HFFc6 (cell line): Measurements from ENCODE around the gene SIK1. TPM values are rescaled to one million over a fixed set of nuclear protein-coding genes. Genes with fewer than 3 reads are reported as not detected.

Source experiments
- DNase-seq: peaks from one replicate; pipeline ENCODE4 v3.0.0-alpha.2; 2018
- H3K27ac Mint-ChIP-seq: 2 replicates; pipeline ENCODE4 v1.8.0; 2020; ENCODE audit warnings: mild to moderate bottlenecking, mixed read lengths
- H3K27me3 Mint-ChIP-seq: 2 replicates; pipeline ENCODE4 v1.8.0; 2021; ENCODE audit warnings: mild to moderate bottlenecking, moderate library complexity, mixed read lengths; ENCODE audit not compliant: insufficient read depth
- H3K36me3 Mint-ChIP-seq: 2 replicates; pipeline ENCODE4 v1.8.0; 2021; ENCODE audit warnings: low read depth, mixed read lengths
- H3K4me1 Mint-ChIP-seq: 2 replicates; pipeline ENCODE4 v1.8.0; 2020; ENCODE audit warnings: low read depth, mixed read lengths
- H3K4me3 Mint-ChIP-seq: 2 replicates; pipeline ENCODE4 v1.8.0; 2020; ENCODE audit warnings: mild to moderate bottlenecking, moderate library complexity, mixed read lengths
- H3K9me3 Mint-ChIP-seq: 2 replicates; pipeline ENCODE4 v1.8.0; 2020; ENCODE audit warnings: mild to moderate bottlenecking, mixed read lengths
- total RNA-seq, 6 experiments: library from RNA; stranded (reverse); fragmentation: NEBNext Ultra II Directional; extraction: Animal tissue kit (Norgen Biotek cat#: 25700); gene quantifications; 2 replicates in 1 of 6; 3 replicates in 5 of 6; pipeline ENCODE4 v1.2.3, GENCODE V29; 2021
- TF ChIP-seq, protein P1 (sequence below): fragments of 200-600 bp; sonication (generic); IDR thresholded peaks from 2 replicates; pipeline ENCODE4 v1.5.0; 2021; ENCODE audit warnings: antibody characterized with exemption, mild to moderate bottlenecking

The SIK1 gene
- total RNA-seq, 6 experiments from 2014 or later, result 3.9 to 5.5 (median 4.7) TPM

DNA sequence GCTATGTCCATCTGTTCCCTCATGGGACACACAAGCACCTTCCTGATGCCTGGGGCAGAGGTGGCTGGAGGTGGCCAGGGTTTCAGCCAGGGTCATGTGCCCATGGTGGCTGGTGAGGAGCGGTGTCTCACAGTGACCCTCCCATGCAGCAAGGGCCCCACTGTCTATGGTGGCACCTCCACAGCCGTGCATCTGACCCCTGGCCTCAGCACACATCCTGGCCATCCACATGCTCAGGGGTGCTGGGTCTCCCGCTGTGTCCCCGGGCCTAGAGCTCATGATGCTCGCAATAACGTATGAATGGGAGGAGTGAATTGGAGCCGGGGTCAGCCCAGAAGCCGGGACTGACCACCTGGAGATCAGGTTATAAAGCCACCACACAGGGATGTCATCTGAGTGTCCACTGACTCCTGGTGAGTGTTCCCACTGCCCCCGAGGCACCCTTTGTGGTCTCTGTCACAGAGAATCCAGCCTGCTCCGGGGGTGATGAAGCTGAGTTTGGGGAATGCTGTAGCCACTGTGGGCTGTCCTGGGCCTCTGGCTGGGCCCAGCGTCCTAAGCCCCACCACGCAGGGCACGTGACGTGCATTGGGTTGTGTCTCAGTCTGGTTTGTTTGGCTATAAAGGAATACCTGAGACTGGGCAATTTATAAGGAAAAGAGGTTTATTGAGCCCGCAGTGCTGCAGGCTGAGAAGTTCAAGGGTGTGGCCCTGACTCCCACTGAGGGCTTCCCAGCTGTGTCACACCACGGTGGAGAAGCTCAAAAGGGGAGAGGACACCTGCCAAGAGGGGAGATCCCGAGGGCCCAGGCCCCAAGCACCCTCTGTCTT lies 51.7 kb downstream of the SIK1 start:
- H3K27me3 Mint-ChIP-seq, result no peaks in the 10 kb centered on the region
- no peak overlapping the region for H3K27ac Mint-ChIP-seq
- peaks cover 7% of the 10 kb centered on the region for H3K4me1 Mint-ChIP-seq
- no peak for DNase-seq
- H3K9me3 Mint-ChIP-seq, result no peaks in the 10 kb centered on the region
- no peaks in the 10 kb centered on the region for H3K36me3 Mint-ChIP-seq
- H3K4me3 Mint-ChIP-seq, result no peak overlapping the region
- TF ChIP-seq, protein P1, sequence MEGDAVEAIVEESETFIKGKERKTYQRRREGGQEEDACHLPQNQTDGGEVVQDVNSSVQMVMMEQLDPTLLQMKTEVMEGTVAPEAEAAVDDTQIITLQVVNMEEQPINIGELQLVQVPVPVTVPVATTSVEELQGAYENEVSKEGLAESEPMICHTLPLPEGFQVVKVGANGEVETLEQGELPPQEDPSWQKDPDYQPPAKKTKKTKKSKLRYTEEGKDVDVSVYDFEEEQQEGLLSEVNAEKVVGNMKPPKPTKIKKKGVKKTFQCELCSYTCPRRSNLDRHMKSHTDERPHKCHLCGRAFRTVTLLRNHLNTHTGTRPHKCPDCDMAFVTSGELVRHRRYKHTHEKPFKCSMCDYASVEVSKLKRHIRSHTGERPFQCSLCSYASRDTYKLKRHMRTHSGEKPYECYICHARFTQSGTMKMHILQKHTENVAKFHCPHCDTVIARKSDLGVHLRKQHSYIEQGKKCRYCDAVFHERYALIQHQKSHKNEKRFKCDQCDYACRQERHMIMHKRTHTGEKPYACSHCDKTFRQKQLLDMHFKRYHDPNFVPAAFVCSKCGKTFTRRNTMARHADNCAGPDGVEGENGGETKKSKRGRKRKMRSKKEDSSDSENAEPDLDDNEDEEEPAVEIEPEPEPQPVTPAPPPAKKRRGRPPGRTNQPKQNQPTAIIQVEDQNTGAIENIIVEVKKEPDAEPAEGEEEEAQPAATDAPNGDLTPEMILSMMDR, result no peak

DNA sequence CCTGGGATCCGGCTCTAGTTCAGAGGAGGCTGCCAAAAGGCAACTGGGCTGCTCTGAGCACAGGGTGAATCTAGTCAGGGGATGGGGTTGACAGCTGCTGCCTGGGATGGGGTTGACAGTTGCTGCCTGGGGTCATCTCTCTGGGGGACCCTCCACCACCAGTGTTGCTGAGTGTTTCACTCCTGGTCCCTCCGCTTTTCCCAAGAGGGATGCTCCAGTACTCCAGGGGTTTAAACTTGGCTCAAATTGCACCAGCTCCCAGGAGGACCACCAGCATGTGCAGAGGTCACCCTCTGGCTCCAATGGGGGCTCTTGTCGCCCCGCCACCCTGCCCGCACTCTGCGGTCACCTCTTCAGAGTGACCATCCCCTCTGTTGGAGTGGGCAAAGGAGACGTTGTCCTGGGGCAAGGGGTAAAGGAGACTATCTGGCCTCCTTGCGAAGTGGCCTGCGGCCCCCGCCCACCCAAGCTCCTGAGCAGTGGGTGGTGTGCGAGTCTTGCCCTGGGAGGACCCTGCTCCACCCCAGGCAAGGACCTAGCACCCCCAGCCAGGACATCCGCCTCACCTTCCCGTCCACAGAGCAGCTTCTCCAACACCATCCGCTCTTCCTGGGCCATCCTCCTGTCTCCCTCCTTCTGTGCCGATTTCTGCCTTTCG lies 52.6 kb downstream of the SIK1 start:
- Mint-ChIP-seq H3K27ac (no peak overlapping the region), H3K4me3 (no peak overlapping the region), H3K4me1 (peaks cover 14% of the 10 kb centered on the region), H3K9me3 (no peaks in the 10 kb centered on the region), H3K36me3 (no peaks in the 10 kb centered on the region), H3K27me3 (no peaks in the 10 kb centered on the region)
- TF ChIP-seq, protein P1, result no peak
- DNase-seq, result no peak

DNA sequence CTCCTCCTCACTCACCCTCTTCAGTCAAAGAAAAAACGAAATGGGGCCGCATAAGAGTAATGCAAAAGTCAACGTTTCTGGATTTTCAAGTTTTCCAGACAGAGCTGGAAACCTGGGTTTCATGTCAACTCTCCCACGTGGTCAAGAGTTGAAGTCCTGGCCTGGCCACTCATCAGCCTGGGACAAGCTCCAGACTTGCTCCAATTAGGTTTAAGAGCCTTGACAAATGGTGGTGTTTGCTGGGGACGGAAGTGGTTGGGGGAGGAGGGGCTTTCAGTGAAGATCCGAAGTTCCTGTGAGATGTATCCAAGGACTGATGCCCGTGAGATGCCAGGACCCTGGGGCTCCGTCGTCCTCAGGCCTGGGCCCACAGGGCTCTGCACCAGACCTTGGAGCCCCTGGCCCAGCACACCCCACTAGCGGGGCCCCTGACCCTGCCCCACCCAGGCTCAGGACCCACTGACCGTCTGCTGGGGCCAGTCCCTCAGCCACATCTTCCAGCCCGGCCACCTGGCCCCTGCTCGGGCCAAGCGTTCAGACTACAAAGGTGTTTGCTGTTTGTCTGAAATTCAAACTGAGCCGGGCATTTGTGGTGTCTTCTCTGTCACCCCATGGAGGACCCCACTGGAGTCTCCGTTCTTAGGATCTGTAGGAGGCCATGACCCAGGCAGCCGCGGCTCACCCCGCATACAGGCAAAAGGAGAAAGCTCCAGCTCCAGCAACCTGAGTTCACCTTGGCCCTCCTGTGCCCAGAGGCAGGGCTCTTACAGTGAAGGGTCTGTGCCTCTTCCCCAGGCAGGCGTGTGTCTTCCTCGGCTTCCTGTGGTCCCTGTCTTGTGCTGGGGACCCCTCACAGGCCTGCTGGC lies 53.3 kb downstream of the SIK1 start:
- Mint-ChIP-seq H3K9me3 (no peaks in the 10 kb centered on the region), H3K4me1 (peaks cover 22% of the 10 kb centered on the region), H3K27ac (no peak overlapping the region), H3K4me3 (no peak overlapping the region), H3K36me3 (no peaks in the 10 kb centered on the region), H3K27me3 (no peaks in the 10 kb centered on the region)
- TF ChIP-seq, protein P1, result no peak
- DNase-seq, result no peak

DNA sequence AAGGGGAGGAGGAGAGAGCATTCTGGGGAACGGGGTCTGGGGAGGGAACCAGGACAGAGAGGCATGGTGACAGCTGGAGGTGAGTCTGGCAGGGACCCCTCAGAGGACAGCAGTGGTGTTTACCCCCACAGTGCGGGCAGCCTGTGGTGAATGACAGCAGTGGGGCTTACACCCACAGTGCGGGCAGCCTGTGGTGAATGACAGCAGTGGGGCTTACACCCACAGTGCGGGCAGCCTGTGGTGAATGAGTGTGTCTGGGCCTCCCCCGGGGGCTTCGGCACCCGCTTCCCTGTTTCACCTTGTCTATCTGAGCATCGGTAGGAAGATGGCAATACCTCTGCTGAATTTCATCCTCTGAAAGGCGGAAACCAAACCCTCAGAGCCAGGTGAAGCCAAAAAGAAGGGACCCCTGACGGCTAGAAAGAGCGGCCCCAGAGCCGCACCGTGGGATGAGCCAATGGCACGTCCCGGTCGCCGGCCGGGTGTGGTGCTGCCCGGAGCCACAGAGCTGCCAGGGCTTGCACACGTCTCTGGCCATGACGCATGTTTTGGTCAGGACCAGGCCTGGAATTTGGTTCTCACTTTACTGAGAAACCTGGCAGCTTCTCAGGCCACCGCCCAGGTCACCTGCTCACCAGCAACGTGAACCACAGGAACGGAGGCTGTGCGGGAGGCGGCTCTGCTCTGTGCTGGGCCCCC lies 54.1 kb downstream of the SIK1 start:
- Mint-ChIP-seq H3K36me3 (no peaks in the 10 kb centered on the region), H3K27ac (no peak overlapping the region), H3K4me1 (peaks cover 22% of the 10 kb centered on the region), H3K27me3 (peaks cover 1% of the 10 kb centered on the region; the same call in 1 of the 2 replicates), H3K9me3 (no peaks in the 10 kb centered on the region), H3K4me3 (no peak overlapping the region)
- no peak for DNase-seq
- TF ChIP-seq, protein P1, result no peak

DNA sequence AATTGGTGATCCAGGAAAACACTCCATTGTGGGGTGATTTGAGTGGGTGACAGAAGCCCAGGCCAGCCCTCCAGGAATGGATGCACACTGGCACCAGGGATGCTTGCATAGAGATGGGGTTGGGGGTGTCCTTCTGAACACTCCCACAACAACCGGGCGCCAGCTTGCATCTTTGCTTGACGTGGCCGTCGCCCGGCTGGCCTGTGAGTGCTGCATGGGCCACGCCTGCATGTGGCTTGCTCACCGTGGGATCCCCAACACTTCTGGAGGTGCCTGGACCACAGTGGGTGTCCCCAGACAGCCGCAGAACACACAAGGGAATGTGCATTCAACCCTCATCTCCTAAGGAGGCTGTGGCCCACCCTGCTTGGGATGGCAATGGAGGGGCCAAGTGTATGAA lies 55.1 kb downstream of the SIK1 start:
- DNase-seq, result no peak
- Mint-ChIP-seq H3K27me3 (peaks cover 1% of the 10 kb centered on the region; the same call in 1 of the 2 replicates), H3K27ac (no peak overlapping the region), H3K36me3 (no peaks in the 10 kb centered on the region), H3K4me1 (peaks cover 22% of the 10 kb centered on the region), H3K4me3 (no peak overlapping the region), H3K9me3 (no peaks in the 10 kb centered on the region)
- TF ChIP-seq, protein P1, result no peak
